Bronchial epithelial cell (primary cell): Measurements from ENCODE around the gene GPC5. TPM values are rescaled to one million over a fixed set of nuclear protein-coding genes. Genes with fewer than 3 reads are reported as not detected.

Experiments
- DNase-seq: peaks from one replicate; pipeline ENCODE4 v3.0.0-alpha.2; 2010; ENCODE audit warnings: low read depth
- FAIRE-seq: peaks from 2 replicates; lab custom pipeline; 2011; peaks lifted over from hg19 to GRCh38; lab: Jason Lieb, UNC
- H3K27me3 ChIP-seq: 2 replicates; pipeline ENCODE4 v1.5.1; 2011; ENCODE audit warnings: low read length; ENCODE audit not compliant: control insufficient read depth, insufficient read depth
- H3K36me3 ChIP-seq: 2 replicates; pipeline ENCODE4 v1.5.1; 2011; ENCODE audit warnings: low read length; ENCODE audit not compliant: control insufficient read depth, insufficient read depth
- H3K4me3 ChIP-seq: 2 replicates; pipeline ENCODE4 v1.5.1; 2011; ENCODE audit warnings: mild to moderate bottlenecking, low read depth, low read length, control low read depth
- CTCF ChIP-seq: IDR thresholded peaks from 2 replicates; pipeline ENCODE4 v1.5.1; 2011; ENCODE audit warnings: mild to moderate bottlenecking, moderate library complexity, low read length, control low read depth, inconsistent platforms; ENCODE audit not compliant: insufficient read depth, severe bottlenecking
- total RNA-seq: library from RNA; depleted of rRNA; stranded (reverse); fragments of >200 nt; gene quantifications from 2 replicates; pipeline ENCODE4 v1.2.1, GENCODE V29; 2014

The GPC5 gene
- total RNA-seq, 1 donor from 2014 or later: 1.8 TPM

DNA sequence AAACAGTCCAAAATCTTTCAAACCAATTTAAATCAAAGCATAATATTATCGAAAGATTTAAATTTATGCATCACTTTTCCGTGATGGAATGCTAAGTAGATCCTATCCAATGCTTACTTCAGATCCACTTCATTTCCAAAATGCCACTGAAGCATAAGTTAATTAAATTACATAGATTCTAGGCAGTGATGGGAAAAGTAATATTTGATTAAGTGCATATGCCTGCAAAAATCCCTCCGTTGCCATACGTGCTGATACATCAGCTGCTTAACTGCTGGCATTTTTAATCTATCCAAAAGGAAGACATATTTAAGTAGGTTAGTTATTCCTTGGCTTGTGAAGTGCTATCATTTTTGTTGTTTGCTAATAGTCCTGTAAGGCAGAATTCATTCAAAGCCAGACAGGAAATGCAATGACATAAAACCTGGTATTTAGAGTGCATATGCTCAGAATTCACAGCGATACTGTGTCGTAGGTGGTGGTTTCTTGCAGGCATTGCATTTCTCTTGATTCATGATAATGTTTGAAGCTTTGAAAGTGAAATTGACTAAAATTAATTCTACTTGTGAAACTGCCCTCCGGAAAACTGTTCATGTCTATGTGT is 1089.9 kb downstream of the GPC5 start:
- FAIRE-seq: no peak

GRCh38 chr13:92491839-92492238 is 1093.4 kb downstream of the GPC5 start:
- FAIRE-seq (no peak), DNase-seq (no peak)
- no peak overlapping the region for H3K4me3 ChIP-seq
- no peak for TF ChIP-seq CTCF
- H3K27me3 ChIP-seq: no peaks in the 10 kb centered on the region
- no peaks in the 10 kb centered on the region for H3K36me3 ChIP-seq

More for the DNA sequence above, 1089.9 kb downstream of the GPC5 start:
- H3K4me3 ChIP-seq: no peak overlapping the region
- no peaks in the 10 kb centered on the region for H3K36me3 ChIP-seq
- no peak for TF ChIP-seq CTCF
- H3K27me3 ChIP-seq: no peaks in the 10 kb centered on the region
- no peak for DNase-seq

- H3K4me3 ChIP-seq: no peak overlapping the region
- FAIRE-seq (no peak), DNase-seq (no peak)
- no peak for TF ChIP-seq CTCF
- H3K27me3 ChIP-seq: no peaks in the 10 kb centered on the region
- H3K36me3 ChIP-seq: no peaks in the 10 kb centered on the region
Observed at GRCh38 chr13:92494915-92495314, 1096.5 kb downstream of the GPC5 start.

- no peak for FAIRE-seq
- no peak overlapping the region for H3K4me3 ChIP-seq
- H3K36me3 ChIP-seq: no peaks in the 10 kb centered on the region
- no peaks in the 10 kb centered on the region for H3K27me3 ChIP-seq
- no peak for DNase-seq
- TF ChIP-seq CTCF: no peak
Observed at GRCh38 chr13:92500192-92500591, 1101.8 kb downstream of the GPC5 start.

DNA sequence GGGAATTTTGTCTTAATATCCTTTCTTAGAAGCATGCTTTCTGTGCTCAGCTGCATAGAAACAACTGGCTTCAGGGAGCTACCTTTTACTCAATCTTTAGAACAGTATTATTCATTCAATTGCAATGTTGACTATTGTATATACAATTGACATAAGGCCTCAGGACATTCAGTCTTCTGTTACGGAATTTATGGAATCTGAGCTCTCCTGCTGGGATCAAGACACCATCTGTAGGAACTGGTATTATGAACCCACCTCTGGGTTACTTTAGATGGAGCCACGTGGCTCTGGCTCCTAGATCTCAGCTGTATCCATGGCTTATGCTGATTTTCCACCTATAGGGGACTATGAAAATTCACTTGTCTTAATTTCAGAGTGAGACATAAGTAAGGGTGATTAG is 1112.0 kb downstream of the GPC5 start:
- Histone ChIP-seq H3K36me3 (no peaks in the 10 kb centered on the region), H3K4me3 (no peak overlapping the region), H3K27me3 (no peaks in the 10 kb centered on the region)
- peak; percentile 68 for DNase-seq
- no peak for TF ChIP-seq CTCF
- FAIRE-seq: no peak

DNA sequence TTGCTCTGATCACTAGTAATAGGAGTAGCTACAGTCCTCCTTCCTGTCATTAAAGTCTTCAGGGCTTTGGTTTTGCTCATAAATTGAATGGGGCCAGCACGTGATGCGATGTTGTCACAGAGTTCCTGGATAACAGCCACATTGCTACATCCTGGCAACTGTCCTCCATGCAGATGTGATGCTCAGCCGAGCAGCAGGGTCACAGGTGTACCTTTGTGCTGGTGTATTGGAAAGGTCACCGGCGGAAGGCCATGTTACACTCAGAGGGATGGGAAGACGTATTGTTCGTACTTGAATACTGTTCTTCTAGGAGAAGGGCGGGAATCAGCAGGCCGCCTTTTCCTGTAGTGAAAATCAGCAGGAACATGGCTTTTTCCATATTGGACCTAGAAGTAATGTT is 1114.4 kb downstream of the GPC5 start:
- no peak for TF ChIP-seq CTCF
- Histone ChIP-seq H3K4me3 (no peak overlapping the region), H3K27me3 (no peaks in the 10 kb centered on the region), H3K36me3 (no peaks in the 10 kb centered on the region)
- no peak for FAIRE-seq
- DNase-seq: no peak
